ENCODE data around the gene BBOF1. TPM values are rescaled to one million over a fixed set of nuclear protein-coding genes. Genes with fewer than 3 reads are reported as not detected.

BBOF1 gene
- total RNA-seq, 1 experiment from 2014 or later = 1.6 TPM

DNA sequence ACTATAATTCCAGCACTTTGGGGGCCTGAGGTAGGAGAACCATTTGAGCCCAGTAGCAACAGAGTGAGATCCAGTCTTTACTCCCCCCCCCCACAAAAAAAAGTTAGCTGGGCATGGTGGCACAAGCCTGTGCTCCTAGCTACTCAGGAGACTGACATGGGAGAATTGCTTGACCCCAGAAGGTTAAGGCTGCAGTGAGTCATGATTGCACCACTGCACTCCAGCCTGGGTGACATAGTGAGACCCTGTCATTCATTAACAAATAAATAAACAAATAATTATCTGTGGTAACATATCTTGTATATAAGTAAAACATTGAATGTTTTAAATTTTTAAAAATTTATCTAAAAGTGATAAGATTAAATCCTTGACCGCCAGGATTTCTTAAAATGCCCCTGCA is 4.8 kb upstream of the BBOF1 start:
- no peak overlapping the region for H3K4me3 ChIP-seq (ENCODE audit: low read depth, low read length, poor library complexity, severe bottlenecking)
- no peaks in the 10 kb centered on the region for H3K36me3 ChIP-seq (ENCODE audit: insufficient read depth, low read length, poor library complexity, severe bottlenecking)
- intact Hi-C loops (cut with micrococcal nuclease; ENCODE audit: unreplicated experiment) = no loop called here
- DNase-seq (ENCODE audit: low spot score) = no peak
- ChIA-PET CTCF (no interaction called here), POLR2A (ENCODE audit: low non-redundant PET) (no interaction called here)
- TF ChIP-seq, protein P1, sequence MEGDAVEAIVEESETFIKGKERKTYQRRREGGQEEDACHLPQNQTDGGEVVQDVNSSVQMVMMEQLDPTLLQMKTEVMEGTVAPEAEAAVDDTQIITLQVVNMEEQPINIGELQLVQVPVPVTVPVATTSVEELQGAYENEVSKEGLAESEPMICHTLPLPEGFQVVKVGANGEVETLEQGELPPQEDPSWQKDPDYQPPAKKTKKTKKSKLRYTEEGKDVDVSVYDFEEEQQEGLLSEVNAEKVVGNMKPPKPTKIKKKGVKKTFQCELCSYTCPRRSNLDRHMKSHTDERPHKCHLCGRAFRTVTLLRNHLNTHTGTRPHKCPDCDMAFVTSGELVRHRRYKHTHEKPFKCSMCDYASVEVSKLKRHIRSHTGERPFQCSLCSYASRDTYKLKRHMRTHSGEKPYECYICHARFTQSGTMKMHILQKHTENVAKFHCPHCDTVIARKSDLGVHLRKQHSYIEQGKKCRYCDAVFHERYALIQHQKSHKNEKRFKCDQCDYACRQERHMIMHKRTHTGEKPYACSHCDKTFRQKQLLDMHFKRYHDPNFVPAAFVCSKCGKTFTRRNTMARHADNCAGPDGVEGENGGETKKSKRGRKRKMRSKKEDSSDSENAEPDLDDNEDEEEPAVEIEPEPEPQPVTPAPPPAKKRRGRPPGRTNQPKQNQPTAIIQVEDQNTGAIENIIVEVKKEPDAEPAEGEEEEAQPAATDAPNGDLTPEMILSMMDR (conservative IDR thresholded peaks at IDR 0.05; ENCODE audit: low read depth, low read length) = no peak
- no peak for TF ChIP-seq EZH2 (IDR thresholded peaks at IDR 0.05; ENCODE audit: borderline replicate concordance, low read depth, low read length, poor library complexity, severe bottlenecking)
- no peaks in the 10 kb centered on the region for H3K4me1 ChIP-seq (ENCODE audit: insufficient read depth, low read length, poor library complexity, severe bottlenecking)
- no TSS peak for BruUV-seq (replicated peaks)
- H3K27ac ChIP-seq (ENCODE audit: low read depth, low read length, poor library complexity, severe bottlenecking) = no peak overlapping the region
- H3K27me3 ChIP-seq (replicated peaks; ENCODE audit: insufficient read depth, low read depth, low read length, poor library complexity) = no peaks in the 10 kb centered on the region
- no peaks in the 10 kb centered on the region for H3K9me3 ChIP-seq (ENCODE audit: low read depth, low read length, poor library complexity, severe bottlenecking)

DNA sequence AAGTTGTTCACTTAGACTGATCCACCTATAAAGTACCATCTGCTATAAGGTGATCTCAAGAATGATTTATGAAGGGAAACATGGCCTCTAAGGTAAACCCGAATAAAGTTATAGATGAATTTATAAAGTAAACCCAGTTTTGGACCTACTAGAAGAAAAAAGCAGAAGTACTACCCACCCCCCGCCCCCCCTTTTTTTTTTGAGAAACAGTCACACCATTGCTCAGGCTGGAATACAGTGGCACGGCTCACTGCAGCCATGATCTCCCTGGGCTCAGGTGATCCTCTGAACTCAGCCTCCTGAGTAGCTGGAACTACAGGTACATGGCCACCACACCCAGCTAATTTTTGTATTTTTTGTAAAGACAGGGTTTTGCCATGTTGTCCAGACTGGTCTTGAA is 4.0 kb upstream of the BBOF1 start:
- no TSS peak for BruUV-seq (replicated peaks)
- Histone ChIP-seq H3K9me3 (ENCODE audit: low read depth, low read length, poor library complexity, severe bottlenecking) (no peaks in the 10 kb centered on the region), H3K4me3 (ENCODE audit: low read depth, low read length, poor library complexity, severe bottlenecking) (no peak overlapping the region), H3K27ac (ENCODE audit: low read depth, low read length, poor library complexity, severe bottlenecking) (no peak overlapping the region), H3K36me3 (ENCODE audit: insufficient read depth, low read length, poor library complexity, severe bottlenecking) (no peaks in the 10 kb centered on the region), H3K4me1 (ENCODE audit: insufficient read depth, low read length, poor library complexity, severe bottlenecking) (no peaks in the 10 kb centered on the region), H3K27me3 (replicated peaks; ENCODE audit: insufficient read depth, low read depth, low read length, poor library complexity) (no peaks in the 10 kb centered on the region)
- no peak for TF ChIP-seq EZH2 (IDR thresholded peaks at IDR 0.05; ENCODE audit: borderline replicate concordance, low read depth, low read length, poor library complexity, severe bottlenecking)
- TF ChIP-seq, protein P1 (conservative IDR thresholded peaks at IDR 0.05; ENCODE audit: low read depth, low read length) = no peak
- ChIA-PET CTCF (no interaction called here), POLR2A (ENCODE audit: low non-redundant PET) (no interaction called here)
- intact Hi-C loops (cut with micrococcal nuclease; ENCODE audit: unreplicated experiment) = no loop called here
- DNase-seq (ENCODE audit: low spot score) = no peak

DNA sequence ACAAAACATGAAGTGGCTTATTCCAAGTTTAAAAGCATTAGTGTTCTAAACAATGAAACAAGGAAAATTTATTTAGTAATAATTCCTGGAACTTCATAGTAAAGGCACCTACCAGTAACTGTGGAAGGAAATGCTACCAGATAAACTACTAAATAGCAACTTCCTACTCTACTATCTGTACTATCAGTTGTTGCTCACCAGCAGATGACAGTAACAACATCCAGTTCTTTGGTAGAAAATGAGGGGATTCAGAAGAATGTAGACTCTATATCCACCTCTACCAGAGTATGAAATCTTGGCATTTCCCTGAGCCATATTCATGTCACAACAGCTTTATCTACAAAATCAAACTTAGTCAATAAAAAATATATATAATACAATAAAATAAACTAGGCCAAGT is 3.2 kb upstream of the BBOF1 start:
- ChIA-PET POLR2A (ENCODE audit: low non-redundant PET) (no interaction called here), CTCF (no interaction called here)

More for the DNA sequence above, 3.2 kb upstream of the BBOF1 start:
- H3K4me1 ChIP-seq (ENCODE audit: insufficient read depth, low read length, poor library complexity, severe bottlenecking) = no peaks in the 10 kb centered on the region
- no peaks in the 10 kb centered on the region for H3K36me3 ChIP-seq (ENCODE audit: insufficient read depth, low read length, poor library complexity, severe bottlenecking)
- no TSS peak for BruUV-seq (replicated peaks)
- no peak overlapping the region for H3K27ac ChIP-seq (ENCODE audit: low read depth, low read length, poor library complexity, severe bottlenecking)
- no peaks in the 10 kb centered on the region for H3K9me3 ChIP-seq (ENCODE audit: low read depth, low read length, poor library complexity, severe bottlenecking)
- no peak for TF ChIP-seq EZH2 (IDR thresholded peaks at IDR 0.05; ENCODE audit: borderline replicate concordance, low read depth, low read length, poor library complexity, severe bottlenecking)
- TF ChIP-seq, protein P1 (conservative IDR thresholded peaks at IDR 0.05; ENCODE audit: low read depth, low read length) = no peak
- intact Hi-C loops (cut with micrococcal nuclease; ENCODE audit: unreplicated experiment) = no loop called here
- H3K4me3 ChIP-seq (ENCODE audit: low read depth, low read length, poor library complexity, severe bottlenecking) = no peak overlapping the region
- H3K27me3 ChIP-seq (replicated peaks; ENCODE audit: insufficient read depth, low read depth, low read length, poor library complexity) = no peaks in the 10 kb centered on the region
- no peak for DNase-seq (ENCODE audit: low spot score)

Data from A673 (cell line).